Prostate gland (tissue), 2 donors: ENCODE measurements around the gene GUCD1.

Source experiments
- POLR2A ChIP-seq: fragments of 450-650 bp; IDR thresholded peaks from one replicate; pipeline ENCODE4 v1.6.1; 2016; ENCODE audit warnings: antibody characterized with exemption, mild to moderate bottlenecking
- POLR2AphosphoS5 ChIP-seq: sonication (generic); formaldehyde crosslinking; IDR thresholded peaks from one replicate; pipeline ENCODE4 v1.6.1; 2017; ENCODE audit warnings: antibody characterized with exemption
- TF ChIP-seq, protein P1 (sequence below), 4 experiments: fragments of 200-600 bp in 2 of 4; fragments of 450-650 bp in 2 of 4; sonication (generic) in 2 of 4; IDR thresholded peaks; 1 replicate in 3 of 4; 2 replicates in 1 of 4; pipeline ENCODE4 v1.5.1; 2016 to 2019; ENCODE audit warnings: antibody characterized with exemption in 4 of 4, mild to moderate bottlenecking in 2 of 4, moderate library complexity in 2 of 4

DNA sequence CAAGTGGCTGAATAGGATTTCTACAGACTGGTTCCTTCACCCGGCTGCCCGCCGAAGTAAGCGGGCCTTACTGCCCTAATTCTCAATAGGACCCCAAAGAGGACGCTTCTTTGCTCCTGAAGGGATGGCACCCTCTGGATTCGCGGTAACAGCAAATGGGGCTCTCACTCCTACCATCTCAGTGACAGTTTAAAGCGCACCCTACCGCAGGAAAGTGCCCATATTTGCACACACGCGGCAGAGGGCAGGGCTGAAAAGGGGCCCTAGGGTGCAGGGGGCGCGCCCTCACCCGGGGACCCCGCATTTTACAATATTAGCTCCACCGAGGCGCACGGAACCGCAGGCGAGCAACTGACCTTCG lies 60.8 kb downstream of the GUCD1 start:
- TF ChIP-seq, protein P1, sequence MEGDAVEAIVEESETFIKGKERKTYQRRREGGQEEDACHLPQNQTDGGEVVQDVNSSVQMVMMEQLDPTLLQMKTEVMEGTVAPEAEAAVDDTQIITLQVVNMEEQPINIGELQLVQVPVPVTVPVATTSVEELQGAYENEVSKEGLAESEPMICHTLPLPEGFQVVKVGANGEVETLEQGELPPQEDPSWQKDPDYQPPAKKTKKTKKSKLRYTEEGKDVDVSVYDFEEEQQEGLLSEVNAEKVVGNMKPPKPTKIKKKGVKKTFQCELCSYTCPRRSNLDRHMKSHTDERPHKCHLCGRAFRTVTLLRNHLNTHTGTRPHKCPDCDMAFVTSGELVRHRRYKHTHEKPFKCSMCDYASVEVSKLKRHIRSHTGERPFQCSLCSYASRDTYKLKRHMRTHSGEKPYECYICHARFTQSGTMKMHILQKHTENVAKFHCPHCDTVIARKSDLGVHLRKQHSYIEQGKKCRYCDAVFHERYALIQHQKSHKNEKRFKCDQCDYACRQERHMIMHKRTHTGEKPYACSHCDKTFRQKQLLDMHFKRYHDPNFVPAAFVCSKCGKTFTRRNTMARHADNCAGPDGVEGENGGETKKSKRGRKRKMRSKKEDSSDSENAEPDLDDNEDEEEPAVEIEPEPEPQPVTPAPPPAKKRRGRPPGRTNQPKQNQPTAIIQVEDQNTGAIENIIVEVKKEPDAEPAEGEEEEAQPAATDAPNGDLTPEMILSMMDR (IDR thresholded peaks at IDR 0.05): no peak
- TF ChIP-seq POLR2AphosphoS5 (no peak), POLR2A (no peak)
